ENCODE data around the gene POFUT2. TPM values are rescaled to one million over a fixed set of nuclear protein-coding genes. Genes with fewer than 3 reads are reported as not detected.

Gene POFUT2, protein sequence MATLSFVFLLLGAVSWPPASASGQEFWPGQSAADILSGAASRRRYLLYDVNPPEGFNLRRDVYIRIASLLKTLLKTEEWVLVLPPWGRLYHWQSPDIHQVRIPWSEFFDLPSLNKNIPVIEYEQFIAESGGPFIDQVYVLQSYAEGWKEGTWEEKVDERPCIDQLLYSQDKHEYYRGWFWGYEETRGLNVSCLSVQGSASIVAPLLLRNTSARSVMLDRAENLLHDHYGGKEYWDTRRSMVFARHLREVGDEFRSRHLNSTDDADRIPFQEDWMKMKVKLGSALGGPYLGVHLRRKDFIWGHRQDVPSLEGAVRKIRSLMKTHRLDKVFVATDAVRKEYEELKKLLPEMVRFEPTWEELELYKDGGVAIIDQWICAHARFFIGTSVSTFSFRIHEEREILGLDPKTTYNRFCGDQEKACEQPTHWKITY
- total RNA-seq, result 23.8 and 39.1 TPM in 2 replicates

DNA sequence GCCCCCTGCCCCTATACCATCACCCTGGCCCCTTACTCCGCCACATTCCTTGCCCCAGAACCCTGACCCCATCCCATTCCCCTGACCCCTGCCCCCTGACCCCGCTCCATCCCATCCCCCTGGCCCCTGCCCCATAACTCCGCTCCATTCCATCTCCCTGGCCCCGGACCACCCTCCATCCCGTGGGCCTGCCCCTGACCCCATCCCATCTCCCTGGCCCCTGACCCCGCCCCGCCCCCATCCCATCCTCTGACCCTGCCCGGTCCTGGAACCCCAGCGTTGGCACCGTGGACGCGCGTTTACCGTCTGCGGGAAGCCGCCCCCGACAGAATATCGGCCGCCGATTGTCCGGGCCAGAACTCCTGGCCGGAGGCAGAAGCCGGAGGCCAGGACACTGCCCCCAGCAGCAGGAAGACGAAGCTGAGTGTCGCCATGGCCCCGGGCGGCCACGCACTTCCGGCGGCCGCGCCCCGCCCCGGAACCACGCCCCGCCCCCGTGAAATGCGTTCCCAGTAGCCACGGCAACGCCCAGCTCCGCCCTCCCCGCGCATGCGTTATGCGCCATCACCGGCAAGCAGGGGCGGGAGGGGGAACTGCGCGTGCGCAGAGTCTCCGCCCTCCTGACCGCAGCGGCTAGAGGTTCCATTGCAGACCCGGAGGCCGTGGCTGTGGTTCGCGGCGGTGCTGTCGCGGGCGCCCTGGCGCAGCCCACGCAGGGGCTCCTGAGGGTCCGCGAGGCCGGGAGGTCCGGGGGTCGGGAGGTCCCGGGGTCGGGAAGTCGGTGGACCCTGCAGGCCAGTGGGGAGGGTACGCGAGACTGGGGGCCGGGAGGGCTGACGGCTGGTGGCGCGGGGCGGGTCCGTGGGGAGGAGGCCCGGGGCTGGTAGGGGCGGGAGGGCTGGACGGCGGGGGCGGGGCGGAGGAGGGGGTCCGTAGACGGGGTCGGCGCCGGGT, at the start of gene POFUT2:
POFUT2 (minus strand) TSS at position 458 of the 954 bp plus-strand sequence; CDS start at position 434, 24 bp downstream.

Other genes starting within 250 kb of the POFUT2 start
- 17.9 and 40.4 TPM in 2 replicates for gene ADARB1, start 213.3 kb downstream of the POFUT2 start, total RNA-seq
- gene COL18A1, start 117.3 kb upstream of the POFUT2 start, total RNA-seq, result 158 and 218 TPM in 2 replicates

All from endothelial cell of coronary artery (primary cell).